ENCODE measurements around the gene MS4A6E.

GRCh38 chr11:60292145-60292544 is 34.9 kb upstream of the MS4A6E start:
- TF ChIP-seq CTCF (IDR thresholded peaks at IDR 0.05), result no peak
- TF ChIP-seq POLR2A (IDR thresholded peaks at IDR 0.05), result no peak
